HG02852 (cell line): ENCODE measurements around the gene MSS51.
A peak's percentile ranks its signal among the peaks of the same experiment; 100 is the strongest.
"Not testable (repeated sequence)": the region's sequence is repeated elsewhere in the genome, so short reads cannot be mapped to it uniquely, and the experiment has no call there.

ENCODE experiments used
- ATAC-seq: cut with Tn5 transposase; IDR thresholded peaks from one replicate; pipeline ENCODE4 v1.9.1; 2021; ENCODE audit warnings: mild to moderate bottlenecking, moderate library complexity; ENCODE audit not compliant: unreplicated experiment

MSS51 gene

DNA sequence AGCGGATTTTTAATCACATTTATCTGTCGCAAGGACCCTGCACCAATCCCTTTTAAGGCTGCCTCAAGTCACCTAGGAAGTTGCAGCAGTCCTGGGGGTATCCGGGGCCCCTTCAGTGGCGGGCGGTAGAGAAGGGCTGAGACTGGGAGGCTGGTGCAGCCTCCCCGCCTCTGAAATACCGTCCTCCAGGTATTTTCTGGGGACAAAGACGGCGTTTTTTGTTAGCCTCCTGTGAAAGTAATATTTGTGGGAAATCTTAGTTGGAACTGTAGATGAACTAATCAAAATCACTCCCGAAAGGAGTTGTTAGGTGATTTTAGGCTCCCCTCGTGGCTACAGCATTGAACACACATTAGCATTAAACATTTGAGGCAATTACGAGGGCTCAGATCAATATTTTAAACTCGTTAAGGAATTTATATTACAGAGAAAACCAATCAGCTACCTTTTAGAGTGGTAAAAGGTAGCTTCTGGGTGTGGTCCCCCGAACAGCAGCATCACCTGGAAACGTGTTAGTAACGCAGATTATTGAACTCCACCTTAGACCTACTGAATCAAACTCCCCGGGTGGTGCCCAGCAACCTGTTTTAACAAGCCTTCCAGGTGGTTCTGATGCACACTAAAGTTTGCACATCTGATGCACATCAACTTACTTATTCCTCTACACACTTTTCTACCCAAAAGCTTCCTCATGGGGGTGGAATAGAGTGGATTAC lies 19.0 kb downstream of the MSS51 start:
- peak; percentile 30 for ATAC-seq

- ATAC-seq = peak; percentile 87
Measured at GRCh38 chr10:73413528-73414229, 19.7 kb downstream of the MSS51 start, which contains the start of gene ANXA7. Gene ANXA7, minus strand, starts transcription at chr10:73414058. Its CDS starts 13,202 bp downstream, at chr10:73400856.

GRCh38 chr10:73413108-73413527 lies 20.2 kb downstream of the MSS51 start:
- ATAC-seq = peak; percentile 20

GRCh38 chr10:73410897-73411296 lies 22.5 kb downstream of the MSS51 start:
- no peak for ATAC-seq

- ATAC-seq = no peak
Measured at GRCh38 chr10:73408978-73409521, 24.3 kb downstream of the MSS51 start.

- ATAC-seq = no peak
Measured at GRCh38 chr10:73408061-73408460, 25.3 kb downstream of the MSS51 start.

GRCh38 chr10:73407495-73407894 lies 25.9 kb downstream of the MSS51 start:
- no peak for ATAC-seq

DNA sequence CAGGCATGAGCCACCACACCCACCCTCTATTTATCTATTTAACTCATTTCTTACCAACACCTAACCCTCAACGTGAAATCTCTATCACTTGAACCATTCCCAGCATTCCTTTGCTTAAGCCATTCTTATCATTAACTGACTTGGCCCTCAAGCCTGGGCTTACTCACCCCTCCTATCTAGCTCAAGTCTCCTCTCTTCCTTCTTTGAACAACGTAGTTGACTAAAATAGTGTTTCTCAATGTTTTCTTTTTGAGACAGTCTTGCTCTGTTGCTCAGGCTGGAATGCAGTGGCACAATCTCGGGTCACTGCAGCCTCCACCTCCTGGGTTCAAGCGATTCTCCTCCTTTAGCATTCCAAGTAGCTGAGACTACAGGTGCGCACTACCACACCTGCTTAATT lies 26.5 kb downstream of the MSS51 start:
- no peak for ATAC-seq

DNA sequence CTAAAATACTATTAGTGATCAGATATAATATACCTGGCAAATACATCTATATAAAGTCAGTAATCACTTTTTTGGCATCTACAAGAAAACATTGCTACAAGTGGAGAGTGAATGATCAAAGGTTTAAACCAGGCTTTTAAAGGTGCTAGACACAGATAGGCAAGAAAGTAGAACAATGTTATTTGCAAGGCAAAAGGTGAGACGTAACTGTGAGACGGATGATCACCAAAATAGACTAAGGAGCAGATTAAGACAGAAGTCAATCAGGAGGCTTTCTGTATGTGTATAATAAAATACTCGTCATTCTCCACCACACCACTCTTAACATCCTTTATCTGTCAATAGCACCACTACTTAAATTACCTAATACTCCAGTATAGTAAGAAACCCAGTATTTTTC lies 27.8 kb downstream of the MSS51 start:
- ATAC-seq = no peak

DNA sequence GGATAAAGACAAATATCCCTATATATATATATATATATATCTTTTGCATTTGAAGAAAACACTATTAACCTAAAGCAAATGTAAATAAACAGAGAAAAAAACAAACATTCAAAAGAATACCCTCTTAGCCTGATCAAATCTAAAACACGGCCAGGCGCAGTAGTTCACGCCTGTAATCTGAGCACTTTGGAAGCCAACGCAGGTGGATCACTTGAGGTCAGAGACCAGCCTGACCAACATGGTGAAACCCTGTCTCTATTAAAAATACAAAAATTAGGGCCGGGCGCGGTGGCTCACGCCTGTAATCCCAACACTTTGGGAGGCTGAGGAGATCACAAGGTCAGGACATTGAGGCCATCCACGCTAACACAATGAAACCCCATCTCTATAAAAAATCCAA lies 28.7 kb downstream of the MSS51 start:
- no peak for ATAC-seq

- ATAC-seq = no peak
Measured at GRCh38 chr10:73401636-73402035, 31.7 kb downstream of the MSS51 start.

DNA sequence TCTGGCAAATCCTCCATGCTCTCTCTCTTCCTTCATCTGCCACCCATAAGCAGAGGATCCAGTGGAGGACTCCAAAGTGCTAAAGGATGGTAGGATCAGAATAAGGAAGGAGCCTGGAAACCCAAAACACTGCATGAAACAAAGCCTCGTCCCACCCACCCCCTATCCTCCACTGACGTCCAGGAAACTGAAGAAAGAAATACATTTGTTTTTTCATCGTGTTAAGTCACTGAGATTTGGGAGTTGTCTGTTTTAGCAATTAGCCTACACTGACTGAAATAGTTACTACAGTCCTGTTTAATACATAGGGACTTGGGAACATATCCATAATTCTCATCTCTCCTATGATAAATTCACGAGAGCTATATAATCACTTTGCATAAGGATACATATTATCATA lies 34.3 kb downstream of the MSS51 start:
- no peak for ATAC-seq

GRCh38 chr10:73398024-73398423 lies 35.3 kb downstream of the MSS51 start:
- no peak for ATAC-seq

DNA sequence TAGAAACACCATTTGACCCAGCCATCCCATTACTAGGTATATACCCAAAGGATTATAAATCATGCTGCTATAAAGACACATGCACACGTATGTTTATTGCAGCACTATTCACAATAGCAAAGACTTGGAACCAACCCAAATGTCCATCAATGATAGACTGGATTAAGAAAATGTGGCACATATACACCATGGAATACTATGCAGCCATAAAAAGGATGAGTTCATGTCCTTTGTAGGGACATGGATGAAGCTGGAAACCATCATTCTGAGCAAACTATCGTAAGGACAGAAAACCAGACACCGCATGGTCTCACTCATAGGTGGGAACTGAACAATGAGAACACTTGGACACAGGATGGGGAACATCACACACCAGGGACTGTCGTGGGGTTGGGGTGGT lies 39.0 kb downstream of the MSS51 start:
- not testable (repeated sequence) for ATAC-seq

DNA sequence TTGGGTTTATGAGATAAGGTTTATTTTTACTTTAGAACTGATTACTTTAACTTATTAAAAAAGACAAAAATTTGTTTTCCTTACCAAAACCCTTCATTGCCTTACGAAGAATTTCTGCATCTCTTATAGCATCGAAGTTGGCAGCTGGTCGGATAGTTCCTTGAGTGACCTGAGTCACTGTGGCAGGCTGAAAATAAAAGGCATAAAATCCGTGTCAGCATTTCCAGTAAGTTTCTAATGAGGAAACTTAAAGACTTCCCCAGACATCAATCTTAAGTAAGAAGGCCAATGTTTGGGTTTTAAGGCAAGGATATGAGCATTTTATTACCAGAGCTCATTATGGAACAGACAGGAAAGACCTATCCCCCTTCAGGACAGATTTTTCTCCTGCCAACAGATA lies 45.1 kb downstream of the MSS51 start:
- ATAC-seq = no peak

GRCh38 chr10:73386583-73386982 lies 46.8 kb downstream of the MSS51 start:
- ATAC-seq = no peak

DNA sequence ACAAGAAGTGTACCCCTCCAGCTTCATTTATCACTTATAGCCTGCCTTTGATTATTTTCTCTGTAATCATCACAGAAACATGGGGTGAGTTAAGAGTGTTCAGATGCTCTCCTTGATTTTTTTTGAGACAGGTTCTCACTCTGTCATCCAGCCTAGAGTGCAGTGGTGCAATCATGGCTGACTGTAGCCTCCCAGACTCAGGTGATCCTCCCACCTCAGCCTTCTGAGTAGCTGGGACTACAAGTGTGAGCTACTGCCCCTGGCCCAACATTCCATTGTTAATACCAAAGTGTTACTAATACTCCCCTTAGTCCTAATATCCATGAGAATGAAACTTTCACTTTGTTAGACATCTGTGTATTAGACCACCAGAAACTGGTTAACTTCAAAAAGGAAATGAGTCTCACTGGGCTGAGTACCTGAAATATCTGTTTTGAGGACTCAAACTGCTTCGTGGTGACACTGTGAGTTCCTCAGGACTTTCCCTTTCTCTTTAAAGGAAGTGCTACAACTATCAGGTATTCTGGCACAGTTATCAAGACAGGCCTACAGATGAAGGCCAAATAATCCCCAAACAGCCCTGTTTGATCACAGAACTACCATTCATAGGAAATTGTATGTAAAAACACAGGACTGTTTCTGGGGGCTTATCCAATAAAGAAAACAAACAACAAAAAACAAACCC lies 54.2 kb downstream of the MSS51 start:
- ATAC-seq = no peak

GRCh38 chr10:73376679-73377078 lies 56.7 kb downstream of the MSS51 start:
- ATAC-seq = no peak
